ENCODE data around the gene ZNF664.

ZNF664 gene

DNA sequence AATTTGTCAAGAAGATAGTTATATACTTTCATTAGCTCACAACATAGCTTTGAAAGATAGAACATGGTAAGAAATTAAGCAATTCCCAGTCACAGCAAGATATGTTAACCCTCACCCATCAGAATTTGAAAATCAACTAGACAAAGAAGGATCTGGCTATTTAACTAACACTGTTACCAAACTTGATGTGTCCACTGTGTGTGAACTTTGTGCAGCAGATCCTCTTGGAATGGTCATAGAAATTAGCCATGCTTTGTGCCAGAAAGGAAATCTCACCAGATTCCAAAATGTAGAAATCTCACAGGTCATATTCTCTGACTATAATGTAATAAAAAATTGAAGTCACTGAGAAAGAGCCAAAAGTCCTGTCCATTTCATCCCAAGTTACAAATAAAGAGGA, 46.1 kb downstream of the ZNF664 start:
- no peak overlapping the region for H3K4me3 Mint-ChIP-seq
- peak overlapping the region in 1 of 2 donors; percentile 81 for H3K27ac Mint-ChIP-seq

DNA sequence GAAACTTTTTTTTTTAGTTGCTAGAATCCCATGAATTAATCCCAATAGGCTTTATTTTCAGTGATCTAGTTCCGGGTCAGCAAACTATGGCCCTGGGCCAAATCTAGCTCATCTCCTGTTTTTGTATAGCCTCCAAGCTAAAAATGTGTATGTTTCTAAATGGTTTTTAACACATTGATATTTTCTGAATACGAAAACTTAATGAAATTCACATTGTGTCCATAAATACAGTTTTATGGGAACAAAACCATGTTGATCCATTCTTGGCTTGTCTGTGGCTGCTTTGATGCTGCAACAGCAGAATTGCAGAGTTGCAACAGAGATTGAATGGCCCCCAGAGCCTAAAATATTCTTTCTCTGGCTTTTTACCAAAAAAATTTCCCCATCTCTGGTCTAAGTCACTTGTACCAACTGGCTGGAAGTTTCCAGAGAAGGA, 47.5 kb downstream of the ZNF664 start:
- Mint-ChIP-seq H3K36me3 (ENCODE audit: insufficient read depth) (no peaks in the 10 kb centered on the region), H3K27me3 (no peaks in the 10 kb centered on the region), H3K27ac (peak overlapping the region in 1 of 2 donors; percentile 81), H3K9me3 (no peaks in the 10 kb centered on the region), H3K4me3 (no peak overlapping the region), H3K4me1 (ENCODE audit: low read depth in 2 of 2) (no peaks in the 10 kb centered on the region)
- DNase-seq (no peak), ATAC-seq (replicated peaks) (no peak)

More for the DNA sequence above, 46.1 kb downstream of the ZNF664 start:
- Mint-ChIP-seq H3K27me3 (no peaks in the 10 kb centered on the region), H3K9me3 (no peaks in the 10 kb centered on the region), H3K36me3 (ENCODE audit: insufficient read depth) (no peaks in the 10 kb centered on the region), H3K4me1 (ENCODE audit: low read depth in 2 of 2) (no peaks in the 10 kb centered on the region)
- ATAC-seq (replicated peaks): no peak
- DNase-seq: no peak

DNA sequence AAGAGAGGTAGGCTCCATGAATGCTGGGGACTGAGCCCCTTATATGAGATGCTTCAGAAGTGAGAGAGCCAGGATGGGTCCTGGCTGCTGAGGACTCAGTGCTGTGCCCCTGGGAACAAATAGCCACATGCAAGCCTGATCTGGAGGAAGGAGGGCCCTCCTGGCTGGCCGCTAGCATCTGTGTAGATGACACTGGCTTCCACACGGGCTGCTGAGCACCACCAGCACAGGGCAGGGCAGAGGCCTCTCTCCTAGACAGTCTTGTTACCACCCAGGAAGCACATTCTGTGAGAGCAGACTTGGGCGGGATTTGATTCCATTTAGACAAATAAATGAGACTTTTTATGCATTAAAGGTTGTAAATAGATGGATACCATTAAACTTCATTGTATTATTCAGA, 48.0 kb downstream of the ZNF664 start:
- DNase-seq (no peak), ATAC-seq (replicated peaks) (no peak)
- Mint-ChIP-seq H3K27me3 (no peaks in the 10 kb centered on the region), H3K4me3 (no peak overlapping the region), H3K9me3 (no peaks in the 10 kb centered on the region), H3K4me1 (ENCODE audit: low read depth in 2 of 2) (no peaks in the 10 kb centered on the region), H3K27ac (no peak overlapping the region), H3K36me3 (ENCODE audit: insufficient read depth) (no peaks in the 10 kb centered on the region)

DNA sequence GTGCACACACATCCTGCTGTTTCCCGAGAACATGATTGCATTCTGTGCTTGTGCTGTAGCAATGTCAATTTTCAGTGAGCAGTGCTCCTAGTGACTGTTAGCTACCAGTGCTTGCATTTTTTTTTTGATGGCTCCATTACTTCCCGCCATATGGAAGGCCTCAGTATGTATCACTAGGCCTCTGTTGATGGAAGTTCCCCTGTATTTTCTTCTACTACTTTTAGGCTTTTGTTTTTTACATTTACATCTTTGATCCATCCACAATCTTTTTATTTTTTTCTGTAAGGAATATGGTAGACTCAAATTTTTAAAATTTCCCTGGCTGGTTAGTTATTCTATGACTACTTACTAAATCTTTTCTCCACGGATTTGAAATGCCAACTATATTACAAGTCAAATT, 49.1 kb downstream of the ZNF664 start:
- H3K27ac Mint-ChIP-seq: no peak overlapping the region

DNA sequence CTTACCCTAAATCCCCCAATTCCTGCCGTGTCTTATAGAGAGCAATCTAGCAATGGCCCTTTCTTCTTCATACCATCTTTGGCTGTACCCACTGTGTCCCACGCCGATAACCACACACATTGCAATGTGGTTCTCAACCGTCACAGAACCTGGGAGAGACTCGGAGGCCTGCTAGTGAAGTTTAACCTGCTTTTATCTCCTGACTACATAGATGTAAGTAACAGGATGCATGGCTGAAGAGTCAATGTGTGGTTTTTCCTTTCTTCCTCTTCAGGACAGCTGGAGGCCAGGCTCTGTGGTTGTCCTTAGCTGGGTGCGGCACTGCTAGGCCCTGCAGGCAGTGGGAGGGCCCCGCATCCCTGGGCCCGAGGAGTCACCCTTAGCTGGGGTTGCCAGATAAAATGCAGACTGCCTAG, 51.3 kb downstream of the ZNF664 start:
- DNase-seq (no peak), ATAC-seq (replicated peaks) (no peak)
- H3K4me3 Mint-ChIP-seq: no peak overlapping the region
- H3K4me1 Mint-ChIP-seq (ENCODE audit: low read depth in 2 of 2): no peaks in the 10 kb centered on the region
- no peaks in the 10 kb centered on the region for H3K36me3 Mint-ChIP-seq (ENCODE audit: insufficient read depth)
- H3K9me3 Mint-ChIP-seq: no peaks in the 10 kb centered on the region
- no peaks in the 10 kb centered on the region for H3K27me3 Mint-ChIP-seq
- H3K27ac Mint-ChIP-seq: no peak overlapping the region

More for the DNA sequence above, 49.1 kb downstream of the ZNF664 start:
- ATAC-seq (replicated peaks): no peak
- no peaks in the 10 kb centered on the region for H3K27me3 Mint-ChIP-seq
- no peaks in the 10 kb centered on the region for H3K36me3 Mint-ChIP-seq (ENCODE audit: insufficient read depth)
- no peaks in the 10 kb centered on the region for H3K9me3 Mint-ChIP-seq
- DNase-seq: no peak
- H3K4me3 Mint-ChIP-seq: no peak overlapping the region
- no peaks in the 10 kb centered on the region for H3K4me1 Mint-ChIP-seq (ENCODE audit: low read depth in 2 of 2)

DNA sequence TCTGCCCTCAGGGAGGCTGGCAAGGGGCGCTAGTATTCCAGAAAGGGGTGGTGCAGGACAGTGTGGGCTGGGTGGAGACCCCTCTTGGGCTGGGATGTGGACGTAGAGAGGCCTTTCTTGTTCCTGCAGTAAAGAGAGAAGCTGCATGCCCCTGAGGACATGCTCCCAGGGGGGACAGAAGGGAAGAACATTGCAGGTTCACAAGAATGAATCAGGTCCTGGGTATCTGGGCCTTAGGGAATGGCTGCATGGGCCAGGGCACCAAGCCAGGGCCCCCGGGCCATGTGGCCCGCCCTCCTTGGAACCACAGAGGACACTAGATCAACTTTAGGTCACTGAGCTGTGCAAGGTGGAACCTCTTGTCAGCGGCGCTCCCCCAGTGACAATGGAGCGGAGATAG, 51.8 kb downstream of the ZNF664 start:
- H3K9me3 Mint-ChIP-seq: no peaks in the 10 kb centered on the region
- no peak for DNase-seq
- H3K4me1 Mint-ChIP-seq (ENCODE audit: low read depth in 2 of 2): no peaks in the 10 kb centered on the region
- no peaks in the 10 kb centered on the region for H3K36me3 Mint-ChIP-seq (ENCODE audit: insufficient read depth)
- ATAC-seq (replicated peaks): no peak
- H3K4me3 Mint-ChIP-seq: no peak overlapping the region
- no peaks in the 10 kb centered on the region for H3K27me3 Mint-ChIP-seq
- H3K27ac Mint-ChIP-seq: no peak overlapping the region

DNA sequence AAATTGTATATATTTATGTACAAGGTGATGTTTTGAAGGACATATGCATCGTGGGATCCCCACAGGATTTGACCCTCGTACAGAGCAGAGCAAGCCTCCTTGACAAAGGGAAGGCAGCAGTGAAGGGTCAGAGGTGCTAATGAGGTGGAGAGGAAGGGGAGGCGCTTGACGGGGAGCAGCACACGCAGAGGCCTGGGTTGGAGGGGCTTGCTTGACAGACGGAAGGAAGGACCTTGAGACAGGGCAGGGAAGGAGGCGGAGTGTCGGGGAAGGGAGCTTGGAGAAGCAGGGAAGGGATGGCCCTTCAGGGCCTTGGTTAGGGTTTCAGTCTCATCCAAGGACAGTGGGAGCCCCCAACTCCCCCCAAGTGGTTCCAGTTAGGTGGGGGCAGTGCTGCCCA, 52.6 kb downstream of the ZNF664 start:
- H3K9me3 Mint-ChIP-seq: no peaks in the 10 kb centered on the region
- no peaks in the 10 kb centered on the region for H3K4me1 Mint-ChIP-seq (ENCODE audit: low read depth in 2 of 2)
- no peaks in the 10 kb centered on the region for H3K36me3 Mint-ChIP-seq (ENCODE audit: insufficient read depth)
- H3K4me3 Mint-ChIP-seq: no peak overlapping the region
- ATAC-seq (replicated peaks) (no peak), DNase-seq (no peak)
- H3K27me3 Mint-ChIP-seq: no peaks in the 10 kb centered on the region
- H3K27ac Mint-ChIP-seq: peak overlapping the region in 1 of 2 donors; percentile 38

DNA sequence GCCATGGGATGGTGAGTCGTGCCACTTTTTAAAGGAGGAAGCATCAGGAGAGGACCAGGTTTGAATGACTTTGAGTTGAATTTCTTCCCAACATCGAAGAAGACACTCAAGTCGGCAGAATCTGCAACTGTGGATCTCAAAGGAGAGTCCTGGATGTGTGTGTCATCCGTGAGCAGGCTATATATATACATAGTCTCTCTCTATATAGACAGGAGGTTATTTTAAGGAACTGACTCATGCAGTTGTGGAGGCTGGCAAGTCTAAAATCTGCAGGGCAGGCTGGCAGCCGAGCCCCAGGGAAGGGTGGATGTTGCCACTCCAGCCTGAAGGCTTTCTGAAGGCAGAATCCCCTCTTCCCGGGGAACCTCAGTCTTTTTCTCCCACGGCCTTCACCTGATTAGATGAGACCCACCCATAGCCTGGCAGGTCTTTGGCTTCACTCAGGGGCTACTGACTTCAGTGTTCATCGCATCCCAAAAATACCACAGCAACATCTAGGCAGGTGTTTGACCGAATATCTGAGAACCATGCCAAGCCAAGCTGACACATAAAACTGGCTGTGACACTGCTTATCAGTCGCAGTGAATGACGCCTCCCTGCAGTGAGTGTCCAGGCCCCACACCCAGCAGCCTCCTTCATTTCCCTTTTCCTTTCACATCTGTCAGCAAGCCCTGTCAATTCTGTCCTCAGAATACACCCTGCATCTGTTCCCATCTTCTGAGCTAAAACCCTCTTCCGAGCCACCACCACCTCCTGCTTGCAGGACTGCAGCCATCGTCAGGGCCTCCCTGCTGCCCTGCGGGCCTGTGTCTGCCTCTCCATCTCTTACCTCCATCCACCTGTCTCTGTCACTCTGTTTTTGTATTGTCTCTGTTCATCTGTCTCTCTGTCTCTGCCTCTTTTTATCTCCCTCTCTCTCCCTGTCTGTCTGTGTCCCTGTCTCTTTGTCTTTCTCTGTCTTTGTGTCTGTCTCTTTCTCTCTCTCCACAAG, 54.0 kb downstream of the ZNF664 start:
- no peaks in the 10 kb centered on the region for H3K27me3 Mint-ChIP-seq
- no peaks in the 10 kb centered on the region for H3K36me3 Mint-ChIP-seq (ENCODE audit: insufficient read depth)
- no peak overlapping the region for H3K4me3 Mint-ChIP-seq
- DNase-seq (no peak), ATAC-seq (replicated peaks) (no peak)
- no peaks in the 10 kb centered on the region for H3K9me3 Mint-ChIP-seq
- H3K27ac Mint-ChIP-seq: no peak overlapping the region
- H3K4me1 Mint-ChIP-seq (ENCODE audit: low read depth in 2 of 2): no peaks in the 10 kb centered on the region

DNA sequence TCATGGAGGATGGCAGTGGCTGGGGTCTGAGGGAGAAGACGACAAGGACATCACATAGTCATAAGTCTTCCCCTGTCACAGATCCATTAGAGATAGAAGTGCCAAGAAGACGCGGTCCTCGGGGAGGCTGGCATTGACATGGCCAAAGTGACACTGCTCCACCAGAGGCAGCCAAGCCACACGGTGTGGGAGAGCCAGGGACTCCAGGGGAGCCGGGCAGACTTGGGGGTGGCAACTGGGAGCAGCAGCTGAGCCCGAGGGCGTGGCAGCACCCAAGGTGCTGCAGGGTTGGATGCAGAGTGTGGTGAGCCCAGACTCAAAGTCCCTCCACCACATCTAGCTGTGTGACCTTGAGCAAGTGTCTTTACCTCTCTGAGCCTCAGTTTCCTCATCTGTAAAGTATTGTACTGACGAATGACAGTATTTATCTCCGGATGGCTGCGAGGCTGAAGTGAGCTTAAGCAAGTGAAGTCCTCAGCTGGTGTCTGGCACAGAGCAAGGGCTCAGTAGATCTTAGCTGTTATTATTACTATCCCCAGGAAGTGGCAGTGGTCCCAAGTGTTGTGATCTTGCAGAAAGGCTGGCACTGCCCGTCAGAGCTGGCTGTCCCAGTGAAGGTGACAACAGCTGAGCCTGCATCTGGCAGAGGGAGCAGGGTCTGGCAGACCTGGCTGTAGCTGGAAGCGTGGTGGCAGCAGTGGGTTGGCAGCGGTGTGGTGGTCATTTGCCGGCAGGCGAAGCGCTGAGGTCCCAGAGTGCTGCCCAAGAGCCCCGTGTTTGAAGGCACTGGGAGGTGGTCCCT, 54.9 kb downstream of the ZNF664 start:
- Mint-ChIP-seq H3K27me3 (no peaks in the 10 kb centered on the region), H3K4me3 (no peak overlapping the region), H3K9me3 (no peaks in the 10 kb centered on the region), H3K36me3 (ENCODE audit: insufficient read depth) (no peaks in the 10 kb centered on the region), H3K4me1 (ENCODE audit: low read depth in 2 of 2) (no peaks in the 10 kb centered on the region), H3K27ac (no peak overlapping the region)
- no peak for DNase-seq
- ATAC-seq (replicated peaks): no peak

DNA sequence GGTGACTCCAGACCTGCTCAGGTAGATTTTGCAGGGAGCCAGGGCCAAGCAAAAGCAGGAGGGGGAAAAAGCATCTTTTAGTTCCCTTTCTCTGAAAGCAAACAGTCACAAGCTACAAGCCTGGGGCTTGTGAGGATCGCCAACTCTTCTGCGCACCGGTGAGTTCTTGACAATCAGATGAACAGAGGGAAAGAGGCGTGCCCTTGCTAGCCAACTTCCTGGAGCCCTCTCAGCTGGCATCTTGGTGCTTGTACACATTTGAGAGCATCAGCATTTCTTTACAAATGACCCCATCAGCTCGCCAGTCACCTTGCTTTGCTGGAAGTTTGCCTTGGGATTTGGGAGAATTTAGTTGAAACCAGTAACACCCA, 55.5 kb downstream of the ZNF664 start:
- no peaks in the 10 kb centered on the region for H3K9me3 Mint-ChIP-seq
- peaks cover 0 to 4% of the 10 kb centered on the region in 2 donors for H3K27me3 Mint-ChIP-seq
- no peaks in the 10 kb centered on the region for H3K36me3 Mint-ChIP-seq (ENCODE audit: insufficient read depth)
- no peak overlapping the region for H3K27ac Mint-ChIP-seq
- no peak overlapping the region for H3K4me3 Mint-ChIP-seq
- DNase-seq (no peak), ATAC-seq (replicated peaks) (no peak)
- H3K4me1 Mint-ChIP-seq (ENCODE audit: low read depth in 2 of 2): no peaks in the 10 kb centered on the region

DNA sequence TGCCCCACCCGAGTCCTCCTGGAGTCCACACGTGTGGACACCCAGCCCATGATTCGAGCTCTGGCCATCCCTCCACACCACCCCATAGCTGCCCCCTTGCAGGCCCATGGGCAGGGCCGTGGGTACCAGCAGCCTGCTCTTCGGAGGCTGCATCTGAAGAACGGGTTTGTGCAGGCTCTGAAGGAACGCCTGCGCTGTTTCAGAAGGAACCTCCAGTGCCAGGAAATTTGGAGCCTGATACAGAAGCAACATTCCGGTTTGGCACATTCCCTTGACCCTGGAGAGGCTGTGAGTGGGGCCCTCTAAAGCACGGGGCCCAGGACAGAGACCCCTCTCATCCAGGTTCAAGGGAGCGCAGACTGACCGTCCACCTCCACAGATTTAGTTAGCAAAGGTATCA, 57.0 kb downstream of the ZNF664 start:
- no peaks in the 10 kb centered on the region for H3K4me1 Mint-ChIP-seq (ENCODE audit: low read depth in 2 of 2)
- peaks cover 3% of the 10 kb centered on the region for H3K36me3 Mint-ChIP-seq (ENCODE audit: insufficient read depth)
- peaks cover 8% of the 10 kb centered on the region in 2 donors for H3K27me3 Mint-ChIP-seq
- DNase-seq: no peak
- H3K27ac Mint-ChIP-seq: no peak overlapping the region
- no peak for ATAC-seq (replicated peaks)
- no peaks in the 10 kb centered on the region for H3K9me3 Mint-ChIP-seq
- H3K4me3 Mint-ChIP-seq: no peak overlapping the region

DNA sequence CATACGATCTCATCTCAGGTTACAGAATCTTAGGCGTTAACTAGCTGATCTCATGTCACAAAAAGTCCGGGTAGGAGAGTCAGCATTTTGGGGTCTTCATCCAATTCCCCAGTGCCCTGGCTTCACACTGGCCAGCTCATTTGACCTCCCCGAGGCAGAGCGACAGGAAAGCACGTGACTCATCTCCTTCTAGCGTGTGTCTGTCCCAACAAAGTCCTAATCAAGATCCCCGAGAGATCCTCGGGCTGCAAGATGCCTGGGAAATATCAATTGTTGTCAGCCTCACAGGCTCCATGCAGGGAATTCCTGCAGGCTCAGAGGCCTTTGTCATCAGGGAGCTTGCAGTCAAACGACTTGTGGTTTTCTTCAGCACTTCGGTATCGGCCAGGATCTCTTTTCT, 57.5 kb downstream of the ZNF664 start:
- Mint-ChIP-seq H3K27me3 (peaks cover 8 to 9% of the 10 kb centered on the region in 2 donors), H3K9me3 (no peaks in the 10 kb centered on the region), H3K4me3 (no peak overlapping the region), H3K36me3 (ENCODE audit: insufficient read depth) (peaks cover 3% of the 10 kb centered on the region), H3K27ac (no peak overlapping the region), H3K4me1 (ENCODE audit: low read depth in 2 of 2) (no peaks in the 10 kb centered on the region)
- no peak for ATAC-seq (replicated peaks)
- DNase-seq: no peak

DNA sequence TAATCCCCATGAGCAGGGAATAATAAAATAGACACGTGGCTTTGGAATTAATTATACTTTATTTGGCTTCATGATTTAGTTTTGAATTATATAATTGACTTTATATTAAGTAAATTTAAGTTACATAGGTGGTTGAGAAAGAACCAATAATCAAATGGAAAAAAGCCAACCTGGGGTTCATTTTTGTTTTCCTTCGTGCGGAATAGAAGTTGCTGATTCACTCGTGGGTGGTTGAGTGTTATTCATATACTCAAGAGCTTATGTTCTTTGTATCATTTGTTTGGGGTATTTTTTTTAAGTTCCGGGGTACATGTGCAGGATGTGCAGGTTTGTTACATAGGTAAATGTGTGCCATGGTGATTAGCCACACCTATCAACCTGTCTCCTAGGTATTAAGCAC, 58.0 kb downstream of the ZNF664 start:
- Mint-ChIP-seq H3K9me3 (no peaks in the 10 kb centered on the region), H3K27me3 (peaks cover 8 to 10% of the 10 kb centered on the region in 2 donors), H3K36me3 (ENCODE audit: insufficient read depth) (peaks cover 3% of the 10 kb centered on the region), H3K4me3 (no peak overlapping the region), H3K27ac (no peak overlapping the region), H3K4me1 (ENCODE audit: low read depth in 2 of 2) (no peaks in the 10 kb centered on the region)
- DNase-seq (no peak), ATAC-seq (replicated peaks) (no peak)
